RWPE1 (cell line): ENCODE data around the gene ADGRG1.

ENCODE experiments used
- CTCF ChIA-PET: fragments of 350-600 bp; sonication (Branson Sonifier 250); formaldehyde crosslinking; extraction: SDS; loops from one replicate; lab custom pipeline; 2021; lab: Yijun Ruan, JAX
- POLR2A ChIA-PET: fragments of 400-600 bp; formaldehyde crosslinking; extraction: SDS; loops from one replicate; lab custom pipeline; 2020; ENCODE audit warnings: antibody characterized with exemption; ENCODE audit not compliant: low non-redundant PET; lab: Yijun Ruan, JAX
- DNase-seq: peaks from one replicate; pipeline ENCODE4 v3.0.0; 2012; ENCODE audit warnings: low spot score
- H3K27ac ChIP-seq: fragments of 450-650 bp; 2 replicates; pipeline ENCODE4 v1.5.1; 2017
- CTCF ChIP-seq: fragments of 450-650 bp; conservative IDR thresholded peaks from 2 replicates; pipeline ENCODE4 v1.5.1; 2017; ENCODE audit warnings: low read depth, mild to moderate bottlenecking

ADGRG1 gene

DNA sequence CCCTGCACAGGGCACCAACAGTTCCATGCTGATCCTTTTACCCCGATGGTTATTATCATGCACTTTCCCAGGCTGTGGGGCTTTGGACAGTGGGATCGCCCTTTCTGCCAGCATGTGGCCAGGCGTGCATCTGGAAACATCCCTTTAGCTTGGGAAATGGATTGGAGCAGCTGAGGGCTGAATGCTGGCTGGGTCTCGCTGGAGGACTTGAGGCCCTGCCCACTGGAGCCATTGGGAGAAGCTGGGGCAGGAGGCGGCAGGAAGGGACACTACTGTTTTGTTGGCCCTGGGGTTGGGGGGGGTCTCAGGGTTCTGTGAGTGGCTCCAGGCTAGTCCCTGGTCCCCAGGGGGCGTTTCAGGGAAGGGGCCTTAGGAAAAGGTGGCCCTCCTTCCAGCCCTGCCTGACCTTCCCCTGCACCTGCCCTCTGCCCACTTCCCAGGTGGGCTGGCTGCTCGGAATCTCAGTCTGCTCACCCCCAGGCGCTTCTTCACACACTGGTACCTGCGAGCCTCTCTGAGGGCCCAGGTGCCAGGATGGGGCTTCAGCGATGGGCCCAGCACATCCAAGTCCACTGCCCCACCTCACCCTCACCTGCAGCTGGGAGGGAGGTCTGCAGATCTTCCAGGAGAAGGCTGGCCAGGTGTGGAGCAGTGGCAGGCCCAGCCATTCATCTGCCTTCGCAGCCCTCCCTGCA is 38.1 kb downstream of the ADGRG1 start:
- H3K27ac ChIP-seq: no peak overlapping the region
- POLR2A ChIA-PET: no interaction called here
- CTCF ChIA-PET: interaction anchor here (0.6 kb wide), 1 partner anchor 74 kb away, joined by 5 read pairs; no protein-coding TSS in a partner anchor
- no peak for TF ChIP-seq CTCF
- no peak for DNase-seq

- H3K27ac ChIP-seq: no peak overlapping the region
Observed at GRCh38 chr16:57667048-57667525, 38.7 kb downstream of the ADGRG1 start.

DNA sequence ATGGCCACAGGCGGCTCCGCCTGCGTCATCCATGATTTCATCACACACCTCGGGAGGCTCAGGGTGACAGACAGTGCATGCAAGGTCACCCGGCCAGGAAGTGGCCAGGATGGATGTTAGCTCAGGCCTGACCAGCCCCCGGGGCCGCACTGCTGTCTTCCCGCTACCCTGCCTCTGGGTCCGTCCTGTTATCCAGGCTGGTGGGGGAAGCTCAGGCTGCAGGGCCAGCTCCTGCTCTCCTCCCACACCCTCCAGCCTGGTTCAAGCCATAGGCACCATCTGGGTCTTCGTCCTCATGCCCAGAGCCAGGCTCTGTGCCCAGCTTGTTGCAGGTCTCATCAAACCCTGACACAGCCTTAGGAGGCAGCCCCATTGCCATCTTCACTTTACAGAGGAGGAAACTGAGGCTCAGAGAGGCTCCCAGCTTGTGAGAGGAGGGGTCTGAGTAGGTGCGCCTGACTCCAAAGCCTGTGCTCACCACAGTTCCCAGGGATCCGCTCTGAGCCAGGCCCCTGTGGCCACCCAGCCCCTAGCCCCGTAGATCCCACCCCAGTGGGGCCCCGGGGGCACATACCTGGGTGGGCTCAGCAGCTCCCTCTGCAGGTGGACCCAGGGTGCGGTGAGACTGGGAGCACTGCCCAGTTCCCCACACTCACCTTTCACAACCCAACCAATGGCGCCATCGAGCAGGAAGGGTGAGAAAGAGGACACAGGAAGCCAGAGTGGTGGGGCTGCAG is 39.3 kb downstream of the ADGRG1 start:
- no peak; the same call in 1 of the 2 replicates for TF ChIP-seq CTCF
- no peak overlapping the region for H3K27ac ChIP-seq
- CTCF ChIA-PET: interaction anchor here (0.6 to 0.7 kb wide), 2 partner anchors 37 to 1326 kb away, joined by 3 read pairs; no protein-coding TSS in a partner anchor
- POLR2A ChIA-PET: interaction anchor here (0.6 kb wide), 1 partner anchor 253 kb away, joined by 10 read pairs; no protein-coding TSS in a partner anchor
- no peak for DNase-seq

More at GRCh38 chr16:57667048-57667525, 38.7 kb downstream of the ADGRG1 start:
- CTCF ChIA-PET: no interaction called here
- no peak for DNase-seq
- no peak for TF ChIP-seq CTCF
- POLR2A ChIA-PET: interaction anchor here (0.6 kb wide), 1 partner anchor 254 kb away, joined by 10 read pairs; no protein-coding TSS in a partner anchor

GRCh38 chr16:57668263-57668571 is 39.8 kb downstream of the ADGRG1 start, which contains the start of gene ADGRG3:
Gene ADGRG3 (plus strand): TSS chr16:57668306. CDS start chr16:57668348, 42 bp downstream.
- TF ChIP-seq CTCF: no peak
- no peak within 1 kb of the TSS for H3K27ac ChIP-seq
- DNase-seq: no peak
- ChIA-PET POLR2A (no interaction called here), CTCF (interaction anchor here (0.7 kb wide), 1 partner anchor 1326 kb away, joined by 3 read pairs; no protein-coding TSS in a partner anchor)

- CTCF ChIA-PET: interaction anchor here (0.6 to 1.0 kb wide), 3 partner anchors 22 to 209 kb away, joined by 3 to 5 read pairs (median 3); no protein-coding TSS in a partner anchor
- POLR2A ChIA-PET: no interaction called here
- no peak for TF ChIP-seq CTCF
- no peak overlapping the region for H3K27ac ChIP-seq
- no peak for DNase-seq
Observed at GRCh38 chr16:57668630-57669475, 40.4 kb downstream of the ADGRG1 start.
